B cell (primary cell): ENCODE data around the gene MED17. TPM values are rescaled to one million over a fixed set of nuclear protein-coding genes. Genes with fewer than 3 reads are reported as not detected.
"Not testable (repeated sequence)": the region's sequence is repeated elsewhere in the genome, so short reads cannot be mapped to it uniquely, and the experiment has no call there.

Source experiments
- ATAC-seq: fragments of 200-7000 bp; cut with Tn5 transposase; one replicate; pipeline ENCODE4 v1.10.0; 2021; ENCODE audit warnings: low read depth, mild to moderate bottlenecking, moderate number of reproducible peaks, moderate library complexity
- CTCF ChIA-PET: fragments of 350-600 bp; sonication (Branson Sonifier 250); formaldehyde crosslinking; loops from one replicate; lab custom pipeline; 2021; ENCODE audit warnings: antibody characterized with exemption, inconsistent platforms; lab: Charles Lee
- POLR2A ChIA-PET: fragments of 350-600 bp; sonication (Branson Sonifier 250); formaldehyde crosslinking; loops from one replicate; lab custom pipeline; 2021; ENCODE audit warnings: antibody characterized with exemption; lab: Charles Lee
- DNase-seq: peaks from one replicate; pipeline ENCODE4 v3.0.0; 2013
- H2AFZ ChIP-seq: 2 replicates; pipeline ENCODE4 v1.6.1; 2012; ENCODE audit warnings: mild to moderate bottlenecking, low read depth, low read length; ENCODE audit not compliant: insufficient read depth, poor library complexity, severe bottlenecking
- H3K27ac ChIP-seq, 2 donors: 1 replicate in 1 of 2; 2 replicates in 1 of 2; pipeline ENCODE4 v1.5.1; 2012 to 2013; ENCODE audit warnings: low read length in 2 of 2, mild to moderate bottlenecking in 2 of 2, moderate library complexity in 1 of 2
- H3K27me3 ChIP-seq, 4 experiments: fragments of 200-600 bp in 1 of 4; sonication (generic) in 1 of 4; replicated peaks in 1 of 4; 1 replicate in 2 of 4; 2 replicates in 2 of 4; pipeline versions ENCODE4 v1.6.1 to v1.7.0; 2013 to 2016; ENCODE audit warnings: low read length in 3 of 4, mild to moderate bottlenecking in 2 of 4, mixed read lengths in 1 of 4, moderate library complexity in 1 of 4; ENCODE audit not compliant: insufficient read depth in 4 of 4, control insufficient read depth in 3 of 4; ENCODE audit errors: control extremely low read depth in 1 of 4
- H3K36me3 ChIP-seq, 2 experiments: replicated peaks in 1 of 2; 1 replicate in 1 of 2; 2 replicates in 1 of 2; pipeline versions ENCODE4 v1.6.1 to v1.7.1; 2013; ENCODE audit warnings: low read length in 1 of 2; ENCODE audit not compliant: insufficient read depth in 2 of 2, control insufficient read depth in 1 of 2; ENCODE audit errors: control extremely low read depth in 1 of 2, extremely low read depth in 1 of 2
- H3K4me1 ChIP-seq, 2 donors: fragments of 200-600 bp in 1 of 2; sonication (generic) in 1 of 2; 1 replicate in 1 of 2; 2 replicates in 1 of 2; pipeline versions ENCODE4 v1.5.1 to v1.6.1; 2013 to 2017; ENCODE audit warnings: low read length in 2 of 2; ENCODE audit not compliant: control insufficient read depth in 2 of 2, insufficient read depth in 2 of 2
- H3K4me2 ChIP-seq: replicated peaks from 2 replicates; pipeline ENCODE3; 2012; ENCODE audit warnings: mild to moderate bottlenecking, low read depth, low read length; ENCODE audit not compliant: poor library complexity, severe bottlenecking
- H3K4me3 ChIP-seq, 5 experiments: fragments of 200-600 bp in 1 of 5; sonication (generic) in 1 of 5; 1 replicate in 3 of 5; 2 replicates in 2 of 5; pipeline versions ENCODE4 v1.5.1 to v1.7.0; 2011 to 2016; ENCODE audit warnings: low read length in 4 of 5, mild to moderate bottlenecking in 4 of 5, low read depth in 2 of 5, control low read depth in 1 of 5, moderate library complexity in 1 of 5; ENCODE audit not compliant: insufficient read depth in 1 of 5; ENCODE audit errors: control extremely low read depth in 1 of 5, extremely low read depth in 1 of 5
- H3K79me2 ChIP-seq: fragments of 200-600 bp; sonication (generic); one replicate; pipeline ENCODE4 v1.6.0; 2016; ENCODE audit warnings: low read length; ENCODE audit not compliant: control insufficient read depth, insufficient read depth
- H3K9ac ChIP-seq: fragments of 200-600 bp; sonication (generic); 2 replicates; pipeline ENCODE4 v1.6.1; 2017; ENCODE audit warnings: mild to moderate bottlenecking, low read length, moderate library complexity
- H3K9me3 ChIP-seq, 3 donors: one replicate each; pipeline versions ENCODE4 v1.6.1 to v1.7.1; 2013; ENCODE audit warnings: low read length in 2 of 3; ENCODE audit not compliant: control insufficient read depth in 2 of 3, insufficient read depth in 1 of 3; ENCODE audit errors: control extremely low read depth in 1 of 3
- H4K20me1 ChIP-seq: 2 replicates; pipeline ENCODE4 v1.6.0; 2012; ENCODE audit warnings: mild to moderate bottlenecking, low read length; ENCODE audit not compliant: insufficient read depth, control insufficient read depth, poor library complexity, severe bottlenecking
- H3K27ac Mint-ChIP-seq: one replicate; pipeline ENCODE4 v1.8.0; 2021; ENCODE audit warnings: mixed read lengths
- H3K27me3 Mint-ChIP-seq: one replicate; pipeline ENCODE4 v1.8.0; 2021; ENCODE audit warnings: mixed read lengths
- H3K4me1 Mint-ChIP-seq: one replicate; pipeline ENCODE4 v1.8.0; 2021; ENCODE audit warnings: mixed read lengths
- H3K4me3 Mint-ChIP-seq: one replicate; pipeline ENCODE4 v1.8.0; 2021; ENCODE audit warnings: mixed read lengths
- H3K9me3 Mint-ChIP-seq: one replicate; pipeline ENCODE4 v1.8.0; 2022; ENCODE audit warnings: mixed read lengths; ENCODE audit not compliant: insufficient read depth
- CTCF ChIP-seq: fragments of 200-600 bp; IDR thresholded peaks from one replicate; pipeline ENCODE4 v1.8.0; 2022; ENCODE audit warnings: antibody characterized with exemption, mild to moderate bottlenecking
- EZH2 ChIP-seq: IDR thresholded peaks from 2 replicates; pipeline ENCODE4 v1.6.1; 2012; ENCODE audit warnings: borderline replicate concordance, low read depth, mild to moderate bottlenecking, moderate library complexity, low read length; ENCODE audit not compliant: insufficient read depth, poor library complexity, severe bottlenecking
- WGBS: methylation state at CpG from one replicate; pipeline ENCODE4 v1.1.5; 2013; ENCODE audit warnings: missing lambda C conversion rate; ENCODE audit not compliant: insufficient coverage; 5-methylcytosine and 5-hydroxymethylcytosine counted together
- intact Hi-C: fragments of 100-400 bp; cut with micrococcal nuclease; formaldehyde crosslinking; loops from one replicate; pipeline ENCODE4 v1.10.0; 2022
- polyA plus RNA-seq: library from polyadenylated mRNA; depleted of rRNA; stranded (reverse); fragments of >200 nt; gene quantifications from 2 replicates; pipeline ENCODE4 v1.2.3, GENCODE V29; 2012
- total RNA-seq, 2 donors: library from RNA; stranded (reverse); fragments of 120-200 nt in 1 of 2; gene quantifications; 1 replicate in 1 of 2; 2 replicates in 1 of 2; pipeline versions ENCODE4 v1.2.3 to v1.2.4, GENCODE V29; 2013 to 2022

MED17 gene
- total and polyA plus RNA-seq, 2 donors (not counting 1 experiment from before 2014, with no cell fraction given), result 26.1 to 78.1 TPM

GRCh38 chr11:93773045-93773477, 11.0 kb upstream of the MED17 start:
- no peaks in the 10 kb centered on the region for H3K4me1 Mint-ChIP-seq
- ATAC-seq, result no peak
- no peak for DNase-seq
- Histone ChIP-seq H3K9me3 (peaks cover 0 to 26% (median 10%) of the 10 kb centered on the region in 3 donors), H3K36me3 (no peaks in the 10 kb centered on the region), H3K27me3 (no peaks in the 10 kb centered on the region), H4K20me1 (no peaks in the 10 kb centered on the region), H3K4me1 (no peaks in the 10 kb centered on the region), H2AFZ (no peak overlapping the region), H3K79me2 (no peaks in the 10 kb centered on the region), H3K27ac (no peak overlapping the region), H3K4me3 (no peak overlapping the region), H3K9ac (no peak overlapping the region), H3K4me2 (no peak overlapping the region)
- H3K27ac Mint-ChIP-seq, result no peak overlapping the region
- ChIA-PET POLR2A (no interaction called here), CTCF (no interaction called here)
- H3K9me3 Mint-ChIP-seq, result no peaks in the 10 kb centered on the region
- 96% methylated on average over 3 of the region's 3 CpGs for WGBS
- H3K27me3 Mint-ChIP-seq, result no peaks in the 10 kb centered on the region
- TF ChIP-seq CTCF (no peak), EZH2 (no peak)
- intact Hi-C loops, result no loop called here
- H3K4me3 Mint-ChIP-seq, result no peak overlapping the region

- no peak overlapping the region for H3K27ac ChIP-seq
- ChIA-PET POLR2A (no interaction called here), CTCF (no interaction called here)
- no peak overlapping the region for H2AFZ ChIP-seq
- H3K27me3 ChIP-seq, result no peaks in the 10 kb centered on the region
- intact Hi-C loops, result no loop called here
- Mint-ChIP-seq H3K27me3 (no peaks in the 10 kb centered on the region), H3K4me1 (no peaks in the 10 kb centered on the region), H3K27ac (no peak overlapping the region), H3K9me3 (no peaks in the 10 kb centered on the region), H3K4me3 (no peak overlapping the region)
- no peak for DNase-seq
- peaks cover 0 to 26% (median 10%) of the 10 kb centered on the region in 3 donors for H3K9me3 ChIP-seq
- H3K36me3 ChIP-seq, result no peaks in the 10 kb centered on the region
- no peaks in the 10 kb centered on the region for H4K20me1 ChIP-seq
- H3K4me3 ChIP-seq, result no peak overlapping the region
- ATAC-seq, result no peak
- H3K79me2 ChIP-seq, result no peaks in the 10 kb centered on the region
- TF ChIP-seq CTCF (no peak), EZH2 (no peak)
- WGBS, result 99% methylated on average over 10 of the region's 10 CpGs
- no peaks in the 10 kb centered on the region for H3K4me1 ChIP-seq
- no peak overlapping the region for H3K9ac ChIP-seq
- no peak overlapping the region for H3K4me2 ChIP-seq
These were observed 10.4 kb upstream of the MED17 start for GRCh38 chr11:93773601-93774200.

GRCh38 chr11:93774560-93774959, 9.5 kb upstream of the MED17 start:
- H3K4me2 ChIP-seq, intact Hi-C loops, H2AFZ ChIP-seq, POLR2A ChIA-PET, H3K27ac ChIP-seq, H3K4me3 ChIP-seq, H3K4me1 Mint-ChIP-seq, H3K4me3 Mint-ChIP-seq, H3K27me3 ChIP-seq, DNase-seq, H3K79me2 ChIP-seq, H3K9me3 Mint-ChIP-seq, H3K36me3 ChIP-seq, H3K27me3 Mint-ChIP-seq, H3K9ac ChIP-seq, ATAC-seq, H4K20me1 ChIP-seq, H3K27ac Mint-ChIP-seq, H3K4me1 ChIP-seq: not testable (repeated sequence)
- H3K9me3 ChIP-seq, result peaks cover 0 to 26% (median 10%) of the 10 kb centered on the region in 3 donors
- WGBS, result no CpG with 5 or more reads among the region's 3 CpGs
- CTCF ChIA-PET, result interaction anchor here (0.7 kb wide), 1 partner anchor 136 kb away, joined by 3 read pairs; no protein-coding TSS in a partner anchor
